ENCODE results near the gene TRPV6. TPM values are rescaled to one million over a fixed set of nuclear protein-coding genes. Genes with fewer than 3 reads are reported as not detected.

TRPV6 gene
- total RNA-seq, 3 donors from 2014 or later (not counting 1 experiment from before 2014, with no cell fraction given) = not detected

- Histone ChIP-seq H3K27ac (ENCODE audit: low read length) (no peak overlapping the region), H3K36me3 (ENCODE audit: control insufficient read depth, insufficient read depth, low read length) (no peaks in the 10 kb centered on the region), H3K9me3 (ENCODE audit: control insufficient read depth, insufficient read depth, low read length) (no peaks in the 10 kb centered on the region), H3K27me3 (ENCODE audit: control insufficient read depth, insufficient read depth, low read length) (no peaks in the 10 kb centered on the region), H3K4me3 (ENCODE audit: low read length) (no peak overlapping the region), H3K4me1 (ENCODE audit: control insufficient read depth, insufficient read depth, low read length) (no peaks in the 10 kb centered on the region)
- DNase-seq = no peak
- TF ChIP-seq CTCF (IDR thresholded peaks at IDR 0.05) = no peak
- intact Hi-C loops (cut with micrococcal nuclease) = no loop called here
- Mint-ChIP-seq H3K9me3 (no peaks in the 10 kb centered on the region), H3K36me3 (no peaks in the 10 kb centered on the region), H3K4me1 (no peaks in the 10 kb centered on the region), H3K4me3 (no peak overlapping the region), H3K27me3 (ENCODE audit: low read depth in 2 of 2) (peaks cover 9 to 13% of the 10 kb centered on the region in 2 donors), H3K27ac (no peak overlapping the region)
- ATAC-seq = no peak
- 97% methylated on average over 5 of the region's 7 CpGs for WGBS (ENCODE audit: insufficient coverage)
Observed at GRCh38 chr7:142933092-142933475, 47.5 kb upstream of the TRPV6 start.

- ATAC-seq = no peak
- Histone ChIP-seq H3K27ac (ENCODE audit: low read length) (no peak overlapping the region), H3K4me3 (ENCODE audit: low read length) (no peak overlapping the region), H3K9me3 (ENCODE audit: control insufficient read depth, insufficient read depth, low read length) (no peaks in the 10 kb centered on the region), H3K36me3 (ENCODE audit: control insufficient read depth, insufficient read depth, low read length) (no peaks in the 10 kb centered on the region), H3K27me3 (ENCODE audit: control insufficient read depth, insufficient read depth, low read length) (no peaks in the 10 kb centered on the region), H3K4me1 (ENCODE audit: control insufficient read depth, insufficient read depth, low read length) (no peaks in the 10 kb centered on the region)
- no peak overlapping the region for H3K4me3 Mint-ChIP-seq
- intact Hi-C loops (cut with micrococcal nuclease) = no loop called here
- no peaks in the 10 kb centered on the region for H3K4me1 Mint-ChIP-seq
- peaks cover 9 to 13% of the 10 kb centered on the region in 2 donors for H3K27me3 Mint-ChIP-seq (ENCODE audit: low read depth in 2 of 2)
- WGBS (ENCODE audit: insufficient coverage) = 80% methylated on average over 5 of the region's 5 CpGs
- H3K36me3 Mint-ChIP-seq = no peaks in the 10 kb centered on the region
- H3K27ac Mint-ChIP-seq = no peak overlapping the region
- TF ChIP-seq CTCF (IDR thresholded peaks at IDR 0.05) = no peak
- no peak for DNase-seq
- no peaks in the 10 kb centered on the region for H3K9me3 Mint-ChIP-seq
Observed at GRCh38 chr7:142932386-142933091, 47.0 kb upstream of the TRPV6 start.

- Histone ChIP-seq H3K9me3 (ENCODE audit: control insufficient read depth, insufficient read depth, low read length) (no peaks in the 10 kb centered on the region), H3K27ac (ENCODE audit: low read length) (no peak overlapping the region), H3K36me3 (ENCODE audit: control insufficient read depth, insufficient read depth, low read length) (no peaks in the 10 kb centered on the region), H3K4me3 (ENCODE audit: low read length) (no peak overlapping the region), H3K4me1 (ENCODE audit: control insufficient read depth, insufficient read depth, low read length) (no peaks in the 10 kb centered on the region), H3K27me3 (ENCODE audit: control insufficient read depth, insufficient read depth, low read length) (no peaks in the 10 kb centered on the region)
- Mint-ChIP-seq H3K36me3 (no peaks in the 10 kb centered on the region), H3K4me1 (no peaks in the 10 kb centered on the region), H3K27me3 (ENCODE audit: low read depth in 2 of 2) (peaks cover 7 to 9% of the 10 kb centered on the region in 2 donors), H3K4me3 (no peak overlapping the region), H3K27ac (no peak overlapping the region), H3K9me3 (no peaks in the 10 kb centered on the region)
- WGBS (ENCODE audit: insufficient coverage) = 89% methylated on average over 10 of the region's 11 CpGs
- ATAC-seq (no peak), DNase-seq (no peak)
- intact Hi-C loops (cut with micrococcal nuclease) = no loop called here
- no peak for TF ChIP-seq CTCF (IDR thresholded peaks at IDR 0.05)
Observed at GRCh38 chr7:142930126-142930730, 44.7 kb upstream of the TRPV6 start.

Data from natural killer cell (primary cell).